SK-N-SH treated with all-trans-retinoic acid at 6 μM for 48 hours (cell line): ENCODE measurements around the gene DNLZ.

ENCODE experiments used
- ATAC-seq: fragments of 200-7000 bp; cut with Tn5 transposase; 3 replicates; pipeline ENCODE4 v1.9.1; 2020; ENCODE audit warnings: mild to moderate bottlenecking, moderate library complexity
- ARNTL ChIP-seq: fragments of 450-650 bp; formaldehyde crosslinking; IDR thresholded peaks from 2 replicates; pipeline ENCODE4 v1.5.0; 2020; ENCODE audit warnings: low read depth, mild to moderate bottlenecking, moderate library complexity, borderline replicate concordance
- BACH2 ChIP-seq: fragments of 250-450 bp; sonication (Bioruptor Pico); IDR thresholded peaks from 2 replicates; pipeline ENCODE4 v1.9.0; 2021; ENCODE audit warnings: mild to moderate bottlenecking, borderline replicate concordance
- CSDC2 ChIP-seq: fragments of 250-450 bp; sonication (Bioruptor Pico); IDR thresholded peaks from 2 replicates; pipeline ENCODE4 v1.5.0; 2020; ENCODE audit warnings: mild to moderate bottlenecking, moderate library complexity
- ESRRG ChIP-seq: fragments of 250-450 bp; sonication (Bioruptor Pico); IDR thresholded peaks from 2 replicates; pipeline ENCODE4 v1.6.1; 2021; ENCODE audit warnings: mild to moderate bottlenecking
- GLIS3 ChIP-seq: fragments of 250-450 bp; sonication (Bioruptor Pico); IDR thresholded peaks from 2 replicates; pipeline ENCODE4 v1.5.0; 2020; ENCODE audit warnings: mild to moderate bottlenecking, moderate library complexity
- ISL1 ChIP-seq: fragments of 250-450 bp; sonication (Bioruptor Pico); IDR thresholded peaks from 2 replicates; pipeline ENCODE4 v2.1.2; 2022; ENCODE audit warnings: mild to moderate bottlenecking, moderate library complexity
- PATZ1 ChIP-seq: fragments of 250-450 bp; sonication (Bioruptor Pico); IDR thresholded peaks from 2 replicates; pipeline ENCODE4 v1.8.0; 2020; ENCODE audit warnings: mild to moderate bottlenecking, moderate library complexity, borderline replicate concordance
- PPARA ChIP-seq: fragments of 250-450 bp; sonication (Bioruptor Pico); IDR thresholded peaks from 2 replicates; pipeline ENCODE4 v1.5.0; 2020; ENCODE audit warnings: mild to moderate bottlenecking, borderline replicate concordance
- RARB ChIP-seq: fragments of 250-450 bp; sonication (Bioruptor Pico); IDR thresholded peaks from 2 replicates; pipeline ENCODE4 v1.8.0; 2021; ENCODE audit warnings: mild to moderate bottlenecking, moderate library complexity
- SNAI2 ChIP-seq: fragments of 250-450 bp; sonication (Bioruptor Pico); IDR thresholded peaks from 2 replicates; pipeline ENCODE4 v1.5.0; 2020; ENCODE audit warnings: mild to moderate bottlenecking, moderate library complexity
- TCF4 ChIP-seq: fragments of 250-450 bp; sonication (Bioruptor Pico); IDR thresholded peaks from 2 replicates; pipeline ENCODE4 v1.8.0; 2021; ENCODE audit warnings: mild to moderate bottlenecking, moderate library complexity, borderline replicate concordance
- TOX ChIP-seq: fragments of 250-450 bp; sonication (Bioruptor Pico); IDR thresholded peaks from 2 replicates; pipeline ENCODE4 v1.8.0; 2021; ENCODE audit warnings: mild to moderate bottlenecking, moderate library complexity, borderline replicate concordance
- TSHZ2 ChIP-seq: fragments of 250-450 bp; sonication (Bioruptor Pico); IDR thresholded peaks from 2 replicates; pipeline ENCODE4 v1.5.0; 2020; ENCODE audit warnings: mild to moderate bottlenecking, moderate library complexity
- ZC3H10 ChIP-seq: fragments of 250-450 bp; sonication (Bioruptor Pico); IDR thresholded peaks from 2 replicates; pipeline ENCODE4 v1.5.1; 2021; ENCODE audit warnings: mild to moderate bottlenecking, moderate library complexity
- ZFP3 ChIP-seq: fragments of 250-450 bp; sonication (Bioruptor Pico); IDR thresholded peaks from 2 replicates; pipeline ENCODE4 v1.5.0; 2020; ENCODE audit warnings: mild to moderate bottlenecking, moderate library complexity
- ZFP30 ChIP-seq: fragments of 450-650 bp; formaldehyde crosslinking; IDR thresholded peaks from 2 replicates; pipeline ENCODE4 v1.5.0; 2022; ENCODE audit warnings: mild to moderate bottlenecking, moderate library complexity
- ZNF565 ChIP-seq: fragments of 450-650 bp; formaldehyde crosslinking; conservative IDR thresholded peaks from 2 replicates; pipeline ENCODE4 v1.5.0; 2020; ENCODE audit warnings: low read depth, mild to moderate bottlenecking, moderate library complexity
- ZNF70 ChIP-seq: fragments of 450-650 bp; formaldehyde crosslinking; IDR thresholded peaks from 2 replicates; pipeline ENCODE4 v1.5.0; 2020; ENCODE audit warnings: mild to moderate bottlenecking, moderate library complexity
- ZNF8 ChIP-seq: fragments of 450-650 bp; formaldehyde crosslinking; IDR thresholded peaks from 2 replicates; pipeline ENCODE4 v1.5.0; 2020; ENCODE audit warnings: mild to moderate bottlenecking, moderate library complexity
- TF ChIP-seq, protein P1 (sequence below): fragments of 250-450 bp; sonication (Bioruptor Pico); IDR thresholded peaks from 2 replicates; pipeline ENCODE4 v1.5.1; 2020; ENCODE audit warnings: low read depth, mild to moderate bottlenecking, moderate library complexity
- TF ChIP-seq, protein P2 (sequence below): fragments of 250-450 bp; sonication (Bioruptor Pico); IDR thresholded peaks from 2 replicates; pipeline ENCODE4 v1.5.1; 2021; ENCODE audit warnings: mild to moderate bottlenecking, moderate library complexity
- TF ChIP-seq, protein P3 (sequence below): fragments of 250-450 bp; sonication (Bioruptor Pico); IDR thresholded peaks from 2 replicates; pipeline ENCODE4 v1.8.0; 2021; ENCODE audit warnings: low read depth, mild to moderate bottlenecking, moderate library complexity, borderline replicate concordance

The DNLZ gene

DNA sequence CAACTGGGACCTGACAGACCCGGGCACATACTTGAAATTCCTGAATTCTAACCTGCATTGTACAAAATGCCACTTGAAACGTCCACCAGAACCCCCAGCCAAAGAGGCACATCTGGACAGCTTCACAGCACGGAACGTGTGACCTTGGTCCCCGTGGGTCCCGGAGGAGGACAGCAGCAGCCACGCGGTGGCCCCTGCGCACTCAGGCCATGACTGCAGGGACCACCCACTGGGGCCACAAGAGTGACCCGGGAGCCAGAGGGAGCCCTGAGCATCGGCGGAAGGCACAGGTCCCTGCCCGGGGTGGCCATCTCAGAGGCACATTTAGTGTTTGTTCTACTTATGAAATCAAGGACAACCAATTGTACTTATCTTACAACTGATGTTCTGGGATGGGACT lies 38.5 kb upstream of the DNLZ start:
- TF ChIP-seq SNAI2 (CRISPR knock-in tag) (no peak), ESRRG (CRISPR knock-in tag) (no peak), ISL1 (CRISPR knock-in tag) (no peak), ZFP3 (CRISPR knock-in tag) (no peak), PATZ1 (CRISPR knock-in tag) (no peak), GLIS3 (no peak), ZFP30 (CRISPR knock-in tag) (no peak), PPARA (CRISPR knock-in tag) (no peak), ARNTL (CRISPR knock-in tag) (no peak), TCF4 (CRISPR knock-in tag) (no peak), TSHZ2 (CRISPR knock-in tag) (no peak), ZNF565 (CRISPR knock-in tag) (no peak), ZC3H10 (CRISPR knock-in tag) (no peak), TOX (CRISPR knock-in tag) (no peak), CSDC2 (CRISPR knock-in tag) (no peak), ZNF70 (CRISPR knock-in tag) (no peak), BACH2 (CRISPR knock-in tag) (no peak)
- TF ChIP-seq, protein P1, sequence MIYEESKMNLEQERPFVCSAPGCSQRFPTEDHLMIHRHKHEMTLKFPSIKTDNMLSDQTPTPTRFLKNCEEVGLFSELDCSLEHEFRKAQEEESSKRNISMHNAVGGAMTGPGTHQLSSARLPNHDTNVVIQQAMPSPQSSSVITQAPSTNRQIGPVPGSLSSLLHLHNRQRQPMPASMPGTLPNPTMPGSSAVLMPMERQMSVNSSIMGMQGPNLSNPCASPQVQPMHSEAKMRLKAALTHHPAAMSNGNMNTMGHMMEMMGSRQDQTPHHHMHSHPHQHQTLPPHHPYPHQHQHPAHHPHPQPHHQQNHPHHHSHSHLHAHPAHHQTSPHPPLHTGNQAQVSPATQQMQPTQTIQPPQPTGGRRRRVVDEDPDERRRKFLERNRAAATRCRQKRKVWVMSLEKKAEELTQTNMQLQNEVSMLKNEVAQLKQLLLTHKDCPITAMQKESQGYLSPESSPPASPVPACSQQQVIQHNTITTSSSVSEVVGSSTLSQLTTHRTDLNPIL, result no peak
- TF ChIP-seq, protein P2, sequence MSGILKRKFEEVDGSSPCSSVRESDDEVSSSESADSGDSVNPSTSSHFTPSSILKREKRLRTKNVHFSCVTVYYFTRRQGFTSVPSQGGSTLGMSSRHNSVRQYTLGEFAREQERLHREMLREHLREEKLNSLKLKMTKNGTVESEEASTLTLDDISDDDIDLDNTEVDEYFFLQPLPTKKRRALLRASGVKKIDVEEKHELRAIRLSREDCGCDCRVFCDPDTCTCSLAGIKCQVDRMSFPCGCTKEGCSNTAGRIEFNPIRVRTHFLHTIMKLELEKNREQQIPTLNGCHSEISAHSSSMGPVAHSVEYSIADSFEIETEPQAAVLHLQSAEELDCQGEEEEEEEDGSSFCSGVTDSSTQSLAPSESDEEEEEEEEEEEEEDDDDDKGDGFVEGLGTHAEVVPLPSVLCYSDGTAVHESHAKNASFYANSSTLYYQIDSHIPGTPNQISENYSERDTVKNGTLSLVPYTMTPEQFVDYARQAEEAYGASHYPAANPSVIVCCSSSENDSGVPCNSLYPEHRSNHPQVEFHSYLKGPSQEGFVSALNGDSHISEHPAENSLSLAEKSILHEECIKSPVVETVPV (CRISPR knock-in tag), result no peak
- TF ChIP-seq, protein P3, sequence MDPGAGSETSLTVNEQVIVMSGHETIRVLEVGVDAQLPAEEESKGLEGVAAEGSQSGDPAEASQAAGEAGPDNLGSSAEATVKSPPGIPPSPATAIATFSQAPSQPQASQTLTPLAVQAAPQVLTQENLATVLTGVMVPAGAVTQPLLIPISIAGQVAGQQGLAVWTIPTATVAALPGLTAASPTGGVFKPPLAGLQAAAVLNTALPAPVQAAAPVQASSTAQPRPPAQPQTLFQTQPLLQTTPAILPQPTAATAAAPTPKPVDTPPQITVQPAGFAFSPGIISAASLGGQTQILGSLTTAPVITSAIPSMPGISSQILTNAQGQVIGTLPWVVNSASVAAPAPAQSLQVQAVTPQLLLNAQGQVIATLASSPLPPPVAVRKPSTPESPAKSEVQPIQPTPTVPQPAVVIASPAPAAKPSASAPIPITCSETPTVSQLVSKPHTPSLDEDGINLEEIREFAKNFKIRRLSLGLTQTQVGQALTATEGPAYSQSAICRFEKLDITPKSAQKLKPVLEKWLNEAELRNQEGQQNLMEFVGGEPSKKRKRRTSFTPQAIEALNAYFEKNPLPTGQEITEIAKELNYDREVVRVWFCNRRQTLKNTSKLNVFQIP (CRISPR knock-in tag), result no peak
- no peak for ATAC-seq

GRCh38 chr9:136401173-136401922 lies 37.8 kb upstream of the DNLZ start:
- TF ChIP-seq ZNF8 (CRISPR knock-in tag) (no peak), ESRRG (CRISPR knock-in tag) (no peak), RARB (CRISPR knock-in tag) (no peak), ISL1 (CRISPR knock-in tag) (no peak), GLIS3 (no peak), ZC3H10 (CRISPR knock-in tag) (no peak)
- TF ChIP-seq, protein P2 (CRISPR knock-in tag), result no peak
- TF ChIP-seq, protein P3 (CRISPR knock-in tag), result no peak
- TF ChIP-seq, all 23 proteins: peak for 0
- ATAC-seq, result no peak
